ENCODE data around the gene HES3.
A peak's percentile ranks its signal among the peaks of the same experiment; 100 is the strongest.

The HES3 gene

DNA sequence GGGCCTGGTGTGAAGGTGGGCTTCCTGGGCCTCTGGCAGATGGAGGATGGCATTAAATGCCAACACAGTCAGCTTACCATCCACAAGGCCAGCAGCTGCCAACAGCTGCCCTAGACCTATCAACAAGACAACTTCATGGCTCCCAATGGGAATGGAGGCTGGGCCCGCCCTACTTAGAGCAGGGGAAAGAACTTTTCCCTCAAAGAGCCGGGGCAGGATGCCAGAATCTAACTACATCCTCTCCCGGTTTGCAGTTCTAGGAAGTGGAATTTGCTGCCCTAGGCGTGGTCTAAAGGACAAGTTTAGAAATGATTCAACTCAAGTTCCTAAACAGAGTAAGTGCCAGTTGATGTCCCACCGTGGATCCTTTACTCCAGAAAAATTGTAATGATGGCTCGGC lies 21.3 kb upstream of the HES3 start:
- Histone ChIP-seq H3K9ac (ENCODE audit: low read length) (no peak overlapping the region), H3K4me3 (ENCODE audit: low read length) (no peak overlapping the region), H3K9me3 (ENCODE audit: control insufficient read depth, low read length) (no peaks in the 10 kb centered on the region), H3K36me3 (ENCODE audit: control insufficient read depth, insufficient read depth, low read length, severe bottlenecking) (peaks cover 43% of the 10 kb centered on the region), H3K4me1 (ENCODE audit: control insufficient read depth, insufficient read depth, low read length) (peaks cover 11% of the 10 kb centered on the region), H3K27me3 (replicated peaks; ENCODE audit: control insufficient read depth, insufficient read depth, low read length) (no peaks in the 10 kb centered on the region)
- DNase-seq (ENCODE audit: low read depth): peak; percentile 37

DNA sequence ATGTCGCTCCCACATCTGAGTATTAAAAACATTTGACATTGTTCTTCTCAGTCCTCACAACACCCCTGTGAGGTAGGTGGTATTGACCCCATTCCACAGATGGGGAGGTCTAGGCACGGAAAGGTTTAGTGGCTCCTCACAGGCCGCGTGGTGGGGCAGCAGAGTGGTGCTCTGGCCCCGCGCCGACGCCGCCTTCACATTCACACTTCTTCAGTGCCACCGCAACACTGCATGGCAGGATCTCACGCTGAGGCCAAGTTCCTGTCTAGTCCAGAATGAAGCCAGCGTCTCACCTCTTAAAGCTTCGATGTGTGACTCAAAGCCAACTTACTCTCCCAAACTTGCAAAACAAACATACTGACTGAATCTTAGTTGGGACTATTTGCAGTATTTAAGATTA lies 20.4 kb upstream of the HES3 start:
- no peak overlapping the region for H3K9ac ChIP-seq (ENCODE audit: low read length)
- peaks cover 11% of the 10 kb centered on the region for H3K4me1 ChIP-seq (ENCODE audit: control insufficient read depth, insufficient read depth, low read length)
- H3K36me3 ChIP-seq (ENCODE audit: control insufficient read depth, insufficient read depth, low read length, severe bottlenecking): peaks cover 43% of the 10 kb centered on the region
- no peak overlapping the region for H3K4me3 ChIP-seq (ENCODE audit: low read length)
- no peak for DNase-seq (ENCODE audit: low read depth)
- no peaks in the 10 kb centered on the region for H3K9me3 ChIP-seq (ENCODE audit: control insufficient read depth, low read length)
- no peaks in the 10 kb centered on the region for H3K27me3 ChIP-seq (replicated peaks; ENCODE audit: control insufficient read depth, insufficient read depth, low read length)

GRCh38 chr1:6224718-6225117 lies 19.3 kb upstream of the HES3 start:
- H3K9me3 ChIP-seq (ENCODE audit: control insufficient read depth, low read length): no peaks in the 10 kb centered on the region
- H3K27me3 ChIP-seq (replicated peaks; ENCODE audit: control insufficient read depth, insufficient read depth, low read length): no peaks in the 10 kb centered on the region
- no peak overlapping the region for H3K9ac ChIP-seq (ENCODE audit: low read length)
- H3K4me1 ChIP-seq (ENCODE audit: control insufficient read depth, insufficient read depth, low read length): peaks cover 11% of the 10 kb centered on the region
- H3K36me3 ChIP-seq (ENCODE audit: control insufficient read depth, insufficient read depth, low read length, severe bottlenecking): peaks cover 46% of the 10 kb centered on the region
- H3K4me3 ChIP-seq (ENCODE audit: low read length): no peak overlapping the region
- DNase-seq (ENCODE audit: low read depth): no peak

- Histone ChIP-seq H3K36me3 (ENCODE audit: control insufficient read depth, insufficient read depth, low read length, severe bottlenecking) (peaks cover 50% of the 10 kb centered on the region), H3K4me3 (ENCODE audit: low read length) (no peak overlapping the region)
- no peak for DNase-seq (ENCODE audit: low read depth)
Measured at GRCh38 chr1:6225651-6226050, 18.3 kb upstream of the HES3 start.

GRCh38 chr1:6233376-6233775 lies 10.6 kb upstream of the HES3 start:
- H3K9ac ChIP-seq (ENCODE audit: low read length): no peak overlapping the region
- DNase-seq (ENCODE audit: low read depth): no peak
- no peak overlapping the region for H3K4me3 ChIP-seq (ENCODE audit: low read length)
- no peaks in the 10 kb centered on the region for H3K27me3 ChIP-seq (replicated peaks; ENCODE audit: control insufficient read depth, insufficient read depth, low read length)
- H3K9me3 ChIP-seq (ENCODE audit: control insufficient read depth, low read length): no peaks in the 10 kb centered on the region
- peaks cover 12% of the 10 kb centered on the region for H3K4me1 ChIP-seq (ENCODE audit: control insufficient read depth, insufficient read depth, low read length)
- H3K36me3 ChIP-seq (ENCODE audit: control insufficient read depth, insufficient read depth, low read length, severe bottlenecking): peaks cover 30% of the 10 kb centered on the region

More at GRCh38 chr1:6225651-6226050, 18.3 kb upstream of the HES3 start:
- Histone ChIP-seq H3K9ac (ENCODE audit: low read length) (no peak overlapping the region), H3K27me3 (replicated peaks; ENCODE audit: control insufficient read depth, insufficient read depth, low read length) (no peaks in the 10 kb centered on the region), H3K4me1 (ENCODE audit: control insufficient read depth, insufficient read depth, low read length) (peaks cover 11% of the 10 kb centered on the region), H3K9me3 (ENCODE audit: control insufficient read depth, low read length) (no peaks in the 10 kb centered on the region)

- H3K9ac ChIP-seq (ENCODE audit: low read length): peak overlapping the region; percentile 92
- H3K27me3 ChIP-seq (replicated peaks; ENCODE audit: control insufficient read depth, insufficient read depth, low read length): no peaks in the 10 kb centered on the region
- H3K4me1 ChIP-seq (ENCODE audit: control insufficient read depth, insufficient read depth, low read length): peaks cover 12% of the 10 kb centered on the region
- no peaks in the 10 kb centered on the region for H3K9me3 ChIP-seq (ENCODE audit: control insufficient read depth, low read length)
- no peak for DNase-seq (ENCODE audit: low read depth)
- H3K36me3 ChIP-seq (ENCODE audit: control insufficient read depth, insufficient read depth, low read length, severe bottlenecking): peaks cover 26% of the 10 kb centered on the region
- peak overlapping the region; percentile 91 for H3K4me3 ChIP-seq (ENCODE audit: low read length)
Measured at GRCh38 chr1:6234502-6235295, 9.3 kb upstream of the HES3 start.

DNA sequence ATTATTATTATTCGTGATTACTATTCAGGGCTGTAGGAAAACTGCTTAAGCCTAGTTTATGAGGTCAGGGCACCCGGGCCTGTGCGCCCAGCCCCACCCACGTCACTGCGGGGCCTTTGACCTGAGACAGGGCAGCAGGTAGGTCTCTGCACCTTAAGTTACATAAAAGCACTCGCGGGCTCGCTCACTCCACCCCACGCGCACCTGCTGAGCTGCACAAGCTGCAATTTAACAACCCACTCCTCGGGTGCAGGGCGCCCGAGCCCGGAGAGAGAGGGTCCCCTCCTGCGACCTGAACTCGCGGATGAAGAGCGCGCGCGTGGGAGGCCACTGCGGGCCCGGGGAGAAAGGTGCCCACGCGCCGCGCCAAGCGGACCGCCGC lies 8.7 kb upstream of the HES3 start:
- peaks cover 23% of the 10 kb centered on the region for H3K36me3 ChIP-seq (ENCODE audit: control insufficient read depth, insufficient read depth, low read length, severe bottlenecking)
- H3K9me3 ChIP-seq (ENCODE audit: control insufficient read depth, low read length): no peaks in the 10 kb centered on the region
- H3K9ac ChIP-seq (ENCODE audit: low read length): peak overlapping the region; percentile 92
- H3K4me1 ChIP-seq (ENCODE audit: control insufficient read depth, insufficient read depth, low read length): peaks cover 16% of the 10 kb centered on the region
- no peak for DNase-seq (ENCODE audit: low read depth)
- H3K27me3 ChIP-seq (replicated peaks; ENCODE audit: control insufficient read depth, insufficient read depth, low read length): no peaks in the 10 kb centered on the region
- peak overlapping the region; percentile 91 for H3K4me3 ChIP-seq (ENCODE audit: low read length)

GRCh38 chr1:6237093-6237492 lies 6.9 kb upstream of the HES3 start:
- no peak for DNase-seq (ENCODE audit: low read depth)
- H3K4me1 ChIP-seq (ENCODE audit: control insufficient read depth, insufficient read depth, low read length): peaks cover 26% of the 10 kb centered on the region
- H3K9ac ChIP-seq (ENCODE audit: low read length): no peak overlapping the region
- H3K9me3 ChIP-seq (ENCODE audit: control insufficient read depth, low read length): no peaks in the 10 kb centered on the region
- H3K27me3 ChIP-seq (replicated peaks; ENCODE audit: control insufficient read depth, insufficient read depth, low read length): peaks cover 6% of the 10 kb centered on the region
- peaks cover 10% of the 10 kb centered on the region for H3K36me3 ChIP-seq (ENCODE audit: control insufficient read depth, insufficient read depth, low read length, severe bottlenecking)
- no peak overlapping the region for H3K4me3 ChIP-seq (ENCODE audit: low read length)

DNA sequence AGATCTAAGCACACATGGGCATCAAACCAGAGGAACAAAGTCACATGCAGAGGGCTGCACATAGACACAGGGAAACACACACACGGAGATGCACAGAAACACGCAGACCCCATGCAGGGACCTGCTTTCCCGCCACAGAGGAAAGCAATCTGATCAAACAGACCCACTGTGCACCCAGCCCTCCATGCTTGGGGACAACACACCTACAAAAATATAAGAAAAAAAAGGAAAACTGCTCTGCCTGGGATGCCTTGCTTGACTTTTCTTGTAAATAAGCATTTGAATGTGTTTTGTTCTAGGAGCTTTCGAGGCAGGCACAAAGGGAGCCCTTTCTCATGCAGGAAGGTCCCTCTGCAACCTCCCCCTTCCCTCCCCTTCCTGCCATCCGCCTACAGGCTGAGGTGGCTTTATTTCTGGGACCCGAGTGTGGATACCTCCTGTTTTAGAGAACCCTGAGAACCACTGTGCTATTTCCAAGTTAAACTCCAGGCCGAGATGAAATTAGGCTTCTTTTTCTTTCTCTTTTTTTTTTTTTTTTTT lies 4.7 kb upstream of the HES3 start:
- Histone ChIP-seq H3K9ac (ENCODE audit: low read length) (no peak overlapping the region), H3K4me3 (ENCODE audit: low read length) (no peak overlapping the region), H3K4me1 (ENCODE audit: control insufficient read depth, insufficient read depth, low read length) (peaks cover 22% of the 10 kb centered on the region), H3K27me3 (replicated peaks; ENCODE audit: control insufficient read depth, insufficient read depth, low read length) (peaks cover 15% of the 10 kb centered on the region), H3K9me3 (ENCODE audit: control insufficient read depth, low read length) (peaks cover 4% of the 10 kb centered on the region), H3K36me3 (ENCODE audit: control insufficient read depth, insufficient read depth, low read length, severe bottlenecking) (no peaks in the 10 kb centered on the region)
- DNase-seq (ENCODE audit: low read depth): no peak

GRCh38 chr1:6239950-6240768 lies 3.8 kb upstream of the HES3 start:
- peaks cover 14% of the 10 kb centered on the region for H3K4me1 ChIP-seq (ENCODE audit: control insufficient read depth, insufficient read depth, low read length)
- H3K9me3 ChIP-seq (ENCODE audit: control insufficient read depth, low read length): peaks cover 4% of the 10 kb centered on the region
- H3K36me3 ChIP-seq (ENCODE audit: control insufficient read depth, insufficient read depth, low read length, severe bottlenecking): no peaks in the 10 kb centered on the region
- peaks cover 20% of the 10 kb centered on the region for H3K27me3 ChIP-seq (replicated peaks; ENCODE audit: control insufficient read depth, insufficient read depth, low read length)
- DNase-seq (ENCODE audit: low read depth): peak; percentile 91
- no peak overlapping the region for H3K9ac ChIP-seq (ENCODE audit: low read length)
- no peak overlapping the region for H3K4me3 ChIP-seq (ENCODE audit: low read length)

DNA sequence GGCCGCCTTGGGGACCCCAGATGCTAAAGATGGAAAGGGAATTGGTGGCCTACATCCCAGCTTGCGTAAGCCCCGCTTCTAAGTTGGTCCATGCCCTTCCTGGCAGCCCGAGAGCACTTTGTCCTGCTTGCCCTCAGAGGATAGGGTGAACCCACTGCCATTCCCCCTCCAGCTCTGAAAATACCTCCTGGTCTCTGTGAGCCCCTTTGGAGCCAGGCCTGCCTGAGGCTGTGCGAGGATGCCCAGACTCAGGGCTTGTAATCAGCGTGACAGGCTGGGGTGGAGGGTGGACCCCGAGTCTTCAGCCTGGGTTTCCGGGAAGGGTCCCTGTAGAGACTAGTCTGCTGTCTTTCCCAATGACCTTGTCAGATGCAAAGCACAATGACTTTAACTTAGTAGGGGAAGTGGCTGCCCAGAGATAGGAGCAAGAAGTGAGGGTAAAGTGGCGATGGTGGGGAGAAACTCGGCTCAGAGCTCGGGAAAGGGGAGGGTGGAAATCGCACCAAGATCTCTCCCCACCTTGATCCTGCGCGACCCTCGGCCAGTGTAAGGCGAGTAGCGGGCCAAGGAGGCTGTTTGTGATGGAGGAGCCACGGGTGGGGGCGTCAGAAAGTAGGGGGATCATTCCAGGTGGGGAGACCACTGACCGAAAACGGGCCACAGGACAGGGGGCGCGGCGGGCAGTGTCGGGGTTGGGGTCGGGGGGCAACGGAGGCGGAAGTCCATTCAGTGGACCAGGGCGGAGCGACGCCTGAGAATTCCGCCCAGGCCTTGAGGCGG lies 2.7 kb upstream of the HES3 start:
- H3K9ac ChIP-seq (ENCODE audit: low read length): no peak overlapping the region
- peaks cover 24% of the 10 kb centered on the region for H3K27me3 ChIP-seq (replicated peaks; ENCODE audit: control insufficient read depth, insufficient read depth, low read length)
- H3K9me3 ChIP-seq (ENCODE audit: control insufficient read depth, low read length): peaks cover 4% of the 10 kb centered on the region
- H3K4me3 ChIP-seq (ENCODE audit: low read length): no peak overlapping the region
- H3K4me1 ChIP-seq (ENCODE audit: control insufficient read depth, insufficient read depth, low read length): peaks cover 14% of the 10 kb centered on the region
- no peak for DNase-seq (ENCODE audit: low read depth)
- H3K36me3 ChIP-seq (ENCODE audit: control insufficient read depth, insufficient read depth, low read length, severe bottlenecking): no peaks in the 10 kb centered on the region
